ENCODE results near the gene DDX11. TPM values are rescaled to one million over a fixed set of nuclear protein-coding genes. Genes with fewer than 3 reads are reported as not detected.
"Not testable (repeated sequence)": the region's sequence is repeated elsewhere in the genome, so short reads cannot be mapped to it uniquely, and the experiment has no call there.

Gene DDX11
- polyA plus RNA-seq, 1 donor from 2014 or later: 22.3 TPM

- H3K27me3 Mint-ChIP-seq, H3K36me3 Mint-ChIP-seq, H3K9me3 Mint-ChIP-seq, H3K4me3 Mint-ChIP-seq, H3K27ac Mint-ChIP-seq: not testable (repeated sequence)
- H3K4me1 Mint-ChIP-seq: peaks cover 7 to 11% (median 11%) of the 10 kb centered on the region in 3 donors
These were observed 28.5 kb downstream of the DDX11 start for GRCh38 chr12:31102125-31102524.

GRCh38 chr12:31102596-31102995 lies 28.9 kb downstream of the DDX11 start:
- H3K9me3 Mint-ChIP-seq, H3K4me3 Mint-ChIP-seq, H3K27me3 Mint-ChIP-seq, H3K36me3 Mint-ChIP-seq: not testable (repeated sequence)
- Mint-ChIP-seq H3K4me1 (peaks cover 7 to 11% (median 11%) of the 10 kb centered on the region in 3 donors), H3K27ac (peak overlapping the region in 2 of 3 donors; percentile 13 to 23)

DNA sequence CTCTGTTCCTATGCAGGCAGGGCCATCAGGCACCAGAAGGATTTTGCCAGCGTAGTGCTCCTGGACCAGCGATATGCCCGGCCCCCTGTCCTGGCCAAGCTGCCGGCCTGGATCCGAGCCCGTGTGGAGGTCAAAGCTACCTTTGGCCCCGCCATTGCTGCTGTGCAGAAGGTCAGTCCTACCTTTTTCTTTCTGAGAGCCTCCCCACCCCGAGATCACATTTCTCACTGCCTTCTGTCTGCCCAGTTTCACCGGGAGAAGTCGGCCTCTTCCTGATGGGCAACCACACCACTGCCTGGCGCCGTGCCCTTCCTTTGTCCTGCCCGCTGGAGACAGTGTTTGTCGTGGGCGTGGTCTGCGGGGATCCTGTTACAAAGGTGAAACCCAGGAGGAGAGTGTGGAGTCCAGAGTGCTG lies 29.9 kb downstream of the DDX11 start:
- not testable (repeated sequence) for H3K9me3 Mint-ChIP-seq, H3K4me3 Mint-ChIP-seq, H3K27me3 Mint-ChIP-seq, H3K27ac Mint-ChIP-seq, H3K36me3 Mint-ChIP-seq
- peaks cover 7 to 11% (median 11%) of the 10 kb centered on the region in 3 donors for H3K4me1 Mint-ChIP-seq

DNA sequence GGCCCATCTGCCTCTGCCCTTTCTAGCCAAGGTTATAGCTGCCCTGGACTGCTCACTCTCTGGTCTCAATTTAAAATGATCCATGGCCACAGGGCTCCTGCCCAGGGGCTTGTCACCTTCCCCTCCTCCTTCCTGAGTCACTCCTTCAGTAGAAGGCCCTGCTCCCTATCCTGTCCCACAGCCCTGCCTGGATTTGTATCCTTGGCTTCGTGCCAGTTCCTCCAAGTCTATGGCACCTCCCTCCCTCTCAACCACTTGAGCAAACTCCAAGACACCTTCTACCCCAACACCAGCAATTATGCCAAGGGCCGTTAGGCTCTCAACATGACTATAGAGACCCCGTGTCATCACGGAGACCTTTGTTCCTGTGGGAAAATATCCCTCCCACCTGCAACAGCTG lies 30.6 kb downstream of the DDX11 start:
- H3K4me1 Mint-ChIP-seq: peaks cover 7 to 11% (median 8%) of the 10 kb centered on the region in 3 donors
- H3K36me3 Mint-ChIP-seq, H3K4me3 Mint-ChIP-seq, H3K27me3 Mint-ChIP-seq, H3K9me3 Mint-ChIP-seq: not testable (repeated sequence)
- H3K27ac Mint-ChIP-seq: peak overlapping the region in 1 of 3 donors; percentile 81

DNA sequence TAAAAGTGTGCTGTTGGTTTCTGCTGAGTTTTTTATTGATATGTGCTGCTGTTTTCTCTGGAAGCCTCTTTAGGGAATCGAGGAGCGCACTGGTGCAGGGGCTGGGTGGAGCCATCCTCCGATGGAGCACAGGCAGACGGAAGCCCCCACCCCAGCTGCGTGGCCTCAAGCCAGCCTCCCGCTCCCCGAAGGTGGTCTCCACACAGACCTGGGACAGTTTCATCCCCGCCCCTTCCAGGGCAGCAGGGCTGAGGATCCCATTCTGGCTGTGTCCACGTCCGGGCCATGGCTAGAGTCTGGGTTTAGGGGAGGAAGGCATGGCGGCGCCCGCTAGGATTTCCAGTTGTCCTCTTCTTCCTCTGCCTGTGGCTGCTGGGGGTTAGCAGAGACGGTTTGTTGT lies 31.1 kb downstream of the DDX11 start:
- not testable (repeated sequence) for H3K27me3 Mint-ChIP-seq, H3K9me3 Mint-ChIP-seq, H3K36me3 Mint-ChIP-seq, H3K4me3 Mint-ChIP-seq
- Mint-ChIP-seq H3K27ac (peak overlapping the region in 1 of 3 donors; percentile 81), H3K4me1 (peaks cover 5 to 11% (median 7%) of the 10 kb centered on the region in 3 donors)

DNA sequence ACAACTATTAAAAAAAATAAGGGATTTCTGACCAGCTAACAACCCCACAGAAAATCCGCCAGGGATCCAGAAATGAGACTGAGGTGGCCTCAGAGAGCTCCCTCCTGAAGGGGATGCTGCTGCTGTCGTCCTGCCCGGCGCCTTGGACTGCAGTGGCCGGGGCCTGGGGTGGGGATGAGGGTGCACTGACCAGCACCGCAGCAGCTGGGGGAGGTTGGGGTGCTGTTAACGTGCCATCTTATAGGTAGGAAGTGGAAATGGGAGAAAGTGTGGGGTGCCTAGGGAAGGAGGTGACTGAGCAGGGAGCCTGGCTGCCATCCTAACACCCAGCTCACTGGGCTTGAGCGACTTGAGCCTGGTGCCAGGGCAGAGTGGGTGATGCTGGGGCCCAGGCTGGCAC lies 32.0 kb downstream of the DDX11 start:
- H3K36me3 Mint-ChIP-seq: no peaks in the 10 kb centered on the region
- peaks cover 1 to 5% (median 3%) of the 10 kb centered on the region in 3 donors for H3K4me1 Mint-ChIP-seq
- H3K4me3 Mint-ChIP-seq: no peak overlapping the region
- no peaks in the 10 kb centered on the region for H3K9me3 Mint-ChIP-seq
- no peak overlapping the region for H3K27ac Mint-ChIP-seq
- H3K27me3 Mint-ChIP-seq: peaks cover 1% of the 10 kb centered on the region

- H3K4me1 Mint-ChIP-seq: no peaks in the 10 kb centered on the region
- H3K9me3 Mint-ChIP-seq: no peaks in the 10 kb centered on the region
- H3K36me3 Mint-ChIP-seq: no peaks in the 10 kb centered on the region
- H3K27me3 Mint-ChIP-seq: peaks cover 1% of the 10 kb centered on the region
- H3K4me3 Mint-ChIP-seq: peak overlapping the region in 1 of 4 donors; percentile 5
- no peak overlapping the region for H3K27ac Mint-ChIP-seq
These were observed 32.6 kb downstream of the DDX11 start for GRCh38 chr12:31106101-31106803.

DNA sequence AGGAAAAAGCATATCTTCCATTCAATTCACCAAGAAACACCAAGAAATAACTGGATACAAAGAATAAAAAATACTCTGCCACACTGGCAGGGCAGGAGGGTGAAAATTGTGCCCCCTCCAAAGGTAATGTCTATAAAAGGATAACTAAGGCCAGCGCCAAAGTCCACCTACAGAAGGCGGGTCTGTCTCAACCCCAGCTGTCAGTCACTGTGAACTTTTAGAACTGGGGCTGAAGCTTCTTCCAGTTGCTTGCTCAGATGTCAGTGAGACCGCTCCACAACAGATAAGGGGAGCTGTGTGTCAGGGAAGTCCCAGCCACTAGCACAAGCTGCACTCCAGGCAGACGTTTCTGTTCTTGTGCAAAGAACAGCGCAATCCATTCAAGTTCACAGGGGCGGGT lies 36.1 kb downstream of the DDX11 start:
- not testable (repeated sequence) for H3K36me3 Mint-ChIP-seq, H3K27me3 Mint-ChIP-seq, H3K4me3 Mint-ChIP-seq, H3K9me3 Mint-ChIP-seq, H3K27ac Mint-ChIP-seq, H3K4me1 Mint-ChIP-seq

DNA sequence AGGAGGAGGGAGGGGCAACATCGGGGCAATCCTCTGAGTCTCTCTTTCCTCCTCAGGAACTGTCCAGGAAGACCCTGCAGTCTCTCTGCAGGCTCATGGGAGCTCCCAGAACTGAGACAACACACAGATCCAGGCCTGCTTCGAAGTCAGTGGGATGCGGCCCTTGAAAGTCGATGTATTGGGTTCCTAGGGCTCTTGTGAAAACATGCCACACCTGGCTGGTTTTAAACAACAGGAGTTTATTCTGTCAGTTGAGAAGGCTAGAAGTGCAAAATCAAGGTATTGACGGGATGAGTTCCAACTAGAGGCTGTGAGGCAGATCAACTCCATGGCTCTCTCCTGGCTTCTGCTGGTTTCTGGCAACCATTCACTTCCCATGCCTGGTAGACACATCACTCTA lies 36.6 kb downstream of the DDX11 start:
- not testable (repeated sequence) for H3K9me3 Mint-ChIP-seq, H3K36me3 Mint-ChIP-seq, H3K27me3 Mint-ChIP-seq, H3K27ac Mint-ChIP-seq, H3K4me3 Mint-ChIP-seq, H3K4me1 Mint-ChIP-seq

GRCh38 chr12:31115092-31115601 lies 41.5 kb downstream of the DDX11 start:
- H3K27me3 Mint-ChIP-seq, H3K4me3 Mint-ChIP-seq, H3K36me3 Mint-ChIP-seq, H3K4me1 Mint-ChIP-seq, H3K27ac Mint-ChIP-seq, H3K9me3 Mint-ChIP-seq: not testable (repeated sequence)

DNA sequence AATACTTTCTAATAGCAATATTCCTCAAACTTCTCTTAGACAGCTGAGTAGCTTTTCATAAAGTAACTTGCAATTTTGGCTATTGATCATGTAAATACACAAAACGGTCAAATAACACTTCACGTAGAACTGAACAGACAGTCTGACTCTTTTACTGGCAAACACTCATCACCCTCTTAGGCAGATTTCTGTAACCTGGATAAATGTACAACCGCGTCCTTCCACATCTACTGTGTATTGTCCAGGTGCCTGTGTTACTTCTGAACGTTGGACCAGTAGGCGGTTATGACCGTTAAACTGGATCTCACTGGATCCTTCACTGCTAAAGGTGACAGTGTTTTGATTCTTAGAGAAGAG lies 43.2 kb downstream of the DDX11 start:
- not testable (repeated sequence) for H3K27ac Mint-ChIP-seq, H3K27me3 Mint-ChIP-seq, H3K9me3 Mint-ChIP-seq, H3K36me3 Mint-ChIP-seq, H3K4me1 Mint-ChIP-seq
- peak overlapping the region; percentile 75 to 95 (median 86) for H3K4me3 Mint-ChIP-seq

DNA sequence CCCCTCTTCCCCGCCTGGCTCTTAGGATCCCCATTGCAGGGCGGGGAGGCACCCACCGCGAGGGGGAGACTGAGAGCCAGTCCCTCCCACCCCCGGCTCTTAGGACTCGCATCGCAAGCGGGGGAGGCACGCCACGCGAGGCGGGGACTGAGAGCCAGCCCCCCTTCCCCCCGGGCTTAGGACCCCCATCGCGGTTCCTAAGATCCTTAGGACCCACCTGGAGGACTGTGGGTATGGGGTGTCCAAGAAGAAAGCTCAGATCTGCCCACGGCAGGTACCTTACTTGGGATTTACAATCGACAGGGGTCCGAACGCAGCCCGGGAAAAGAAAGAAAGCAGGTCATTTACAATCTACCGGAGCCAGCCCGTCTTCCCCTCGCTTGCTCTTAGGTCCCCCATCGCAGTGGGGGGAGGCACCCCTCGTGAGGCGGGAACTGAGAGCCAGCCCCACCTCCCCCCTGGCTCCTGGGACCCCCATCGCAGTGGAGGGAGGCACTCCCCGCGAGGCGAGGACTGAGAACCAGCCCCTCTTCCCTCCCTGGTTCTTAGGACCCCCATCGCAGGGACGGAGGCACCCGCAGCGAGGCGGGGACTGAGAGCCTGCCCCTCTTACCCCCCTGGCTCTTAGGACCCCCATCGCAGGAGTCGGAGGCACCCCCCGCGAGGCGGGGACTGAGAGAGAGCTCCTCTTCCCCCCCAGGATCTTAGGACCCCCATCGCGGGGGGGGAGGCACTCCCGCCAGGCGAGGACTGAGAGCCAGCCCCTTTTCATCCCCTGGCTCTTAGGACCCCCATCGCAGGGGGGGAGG lies 43.7 kb downstream of the DDX11 start:
- Mint-ChIP-seq H3K27ac (no peak overlapping the region), H3K9me3 (no peaks in the 10 kb centered on the region), H3K4me3 (peak overlapping the region; percentile 75 to 95 (median 86)), H3K4me1 (peaks cover 0 to 7% (median 3%) of the 10 kb centered on the region in 3 donors), H3K27me3 (peaks cover 3% of the 10 kb centered on the region), H3K36me3 (no peaks in the 10 kb centered on the region)

- peak overlapping the region in 1 of 3 donors; percentile 82 for H3K27ac Mint-ChIP-seq
- H3K4me3 Mint-ChIP-seq: peak overlapping the region; percentile 53 to 95 (median 86)
- H3K36me3 Mint-ChIP-seq: no peaks in the 10 kb centered on the region
- H3K9me3 Mint-ChIP-seq: peaks cover 0 to 2% (median 0%) of the 10 kb centered on the region in 3 donors
- peaks cover 3% of the 10 kb centered on the region for H3K27me3 Mint-ChIP-seq
- H3K4me1 Mint-ChIP-seq: peaks cover 0 to 7% (median 3%) of the 10 kb centered on the region in 3 donors
These were observed 44.9 kb downstream of the DDX11 start for GRCh38 chr12:31118347-31119191.

DNA sequence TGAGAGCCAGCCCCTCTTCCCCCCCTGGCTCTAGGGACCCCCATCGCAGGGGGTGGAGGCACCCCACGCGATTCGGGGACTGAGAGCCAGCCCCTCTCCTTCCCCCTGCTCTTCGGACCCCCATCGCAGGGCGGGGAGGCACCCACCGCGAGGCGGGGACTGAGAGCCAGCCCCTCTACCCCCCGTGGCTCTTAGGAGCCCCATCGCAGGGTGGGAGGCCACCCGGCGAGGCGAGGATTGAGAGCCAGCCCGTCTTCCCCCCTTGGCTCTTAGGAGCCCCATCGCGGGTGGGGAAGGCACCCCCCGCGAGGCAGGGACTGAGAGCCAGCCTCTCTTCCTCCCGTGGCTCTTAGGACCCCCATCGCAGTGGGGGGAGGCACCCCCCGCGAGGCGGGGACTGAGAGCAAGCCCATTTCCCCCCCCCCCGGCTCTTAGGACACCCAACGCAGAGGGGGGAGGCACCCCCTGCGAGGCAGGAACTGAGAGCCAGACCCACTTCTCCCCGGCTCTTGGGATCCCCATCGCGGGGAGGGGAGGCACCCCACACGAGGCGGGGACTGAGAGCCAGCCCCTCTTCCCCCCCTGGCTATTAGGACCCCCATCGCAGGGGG lies 45.6 kb downstream of the DDX11 start:
- Mint-ChIP-seq H3K4me3 (peak overlapping the region; percentile 53 to 95 (median 86)), H3K9me3 (peaks cover 0 to 2% (median 0%) of the 10 kb centered on the region in 3 donors), H3K4me1 (peaks cover 0 to 7% (median 3%) of the 10 kb centered on the region in 3 donors), H3K36me3 (no peaks in the 10 kb centered on the region), H3K27me3 (peaks cover 6% of the 10 kb centered on the region), H3K27ac (peak overlapping the region in 1 of 3 donors; percentile 82)
